ENCODE results near the gene KLF12.

Gene KLF12

GRCh38 chr13:74101436-74101835 lies 32.8 kb downstream of the KLF12 start:
- no peak for FAIRE-seq

- FAIRE-seq: no peak
These were observed 36.1 kb downstream of the KLF12 start for GRCh38 chr13:74098077-74098476.

- FAIRE-seq: no peak
These were observed 37.1 kb downstream of the KLF12 start for GRCh38 chr13:74097116-74097515.

- no peak for FAIRE-seq
These were observed 40.5 kb downstream of the KLF12 start for GRCh38 chr13:74093691-74094090.

GRCh38 chr13:74092711-74093110 lies 41.5 kb downstream of the KLF12 start:
- FAIRE-seq: no peak

- no peak for FAIRE-seq
These were observed 43.2 kb downstream of the KLF12 start for GRCh38 chr13:74090869-74091605.

GRCh38 chr13:74090397-74090796 lies 43.8 kb downstream of the KLF12 start:
- FAIRE-seq: no peak

GRCh38 chr13:74087357-74087756 lies 46.8 kb downstream of the KLF12 start:
- no peak for FAIRE-seq
